Subcutaneous adipose tissue (tissue), 4 donors: ENCODE results near the gene PRR32. TPM values are rescaled to one million over a fixed set of nuclear protein-coding genes. Genes with fewer than 3 reads are reported as not detected.

Source experiments
- CTCF ChIP-seq: fragments of 450-650 bp; IDR thresholded peaks from one replicate; pipeline ENCODE4 v1.5.1; 2016; ENCODE audit warnings: low read depth, mild to moderate bottlenecking, control low read depth, antibody characterized with exemption, moderate library complexity
- total RNA-seq, 4 donors: library from RNA; depleted of rRNA; stranded (reverse); fragments of >200 nt; gene quantifications; one replicate each; pipeline ENCODE4 v1.1.0, GENCODE V29; 2016

Gene PRR32
- total RNA-seq, 4 donors from 2014 or later, result not detected

- no peak for TF ChIP-seq CTCF
Observed at GRCh38 chrX:126825566-126826193, 6.2 kb downstream of the PRR32 start.

GRCh38 chrX:126836186-126836585 lies 16.7 kb downstream of the PRR32 start:
- no peak for TF ChIP-seq CTCF

GRCh38 chrX:126847143-126847542 lies 27.6 kb downstream of the PRR32 start:
- no peak for TF ChIP-seq CTCF

GRCh38 chrX:126855839-126856524 lies 36.5 kb downstream of the PRR32 start:
- TF ChIP-seq CTCF, result no peak
